Neuronal stem cell (in vitro differentiated cells): ENCODE measurements around the gene SEPTIN12.
"Not testable (repeated sequence)": the region's sequence is repeated elsewhere in the genome, so short reads cannot be mapped to it uniquely, and the experiment has no call there.

Experiments used
- DNase-seq: peaks from one replicate; pipeline ENCODE4 v3.0.0-alpha.2; 2013; ENCODE audit warnings: low spot score
- H2AFZ ChIP-seq: one replicate; pipeline ENCODE4 v1.6.1; 2013; ENCODE audit warnings: mild to moderate bottlenecking, low read length, inconsistent platforms
- H2AK5ac ChIP-seq: 2 replicates; pipeline ENCODE4 v1.6.1; 2013; ENCODE audit warnings: low read depth, mild to moderate bottlenecking, inconsistent platforms, low read length, moderate library complexity, mixed read lengths
- H2BK120ac ChIP-seq: 2 replicates; pipeline ENCODE4 v1.6.1; 2013; ENCODE audit warnings: low read depth, mild to moderate bottlenecking, inconsistent platforms, low read length, moderate library complexity, mixed read lengths
- H2BK12ac ChIP-seq: one replicate; pipeline ENCODE4 v1.6.1; 2013; ENCODE audit warnings: low read length, inconsistent platforms
- H2BK15ac ChIP-seq: 2 replicates; pipeline ENCODE4 v1.6.1; 2013; ENCODE audit warnings: mild to moderate bottlenecking, low read length, inconsistent platforms, mixed read lengths
- H2BK5ac ChIP-seq: one replicate; pipeline ENCODE4 v1.6.1; 2013; ENCODE audit warnings: inconsistent platforms, mild to moderate bottlenecking, low read length, moderate library complexity
- H3K14ac ChIP-seq: one replicate; pipeline ENCODE4 v1.6.1; 2013; ENCODE audit warnings: low read length, inconsistent platforms
- H3K18ac ChIP-seq: 2 replicates; pipeline ENCODE4 v1.6.1; 2013; ENCODE audit warnings: low read length, inconsistent platforms
- H3K23ac ChIP-seq: 2 replicates; pipeline ENCODE4 v1.6.1; 2013; ENCODE audit warnings: low read depth, mild to moderate bottlenecking, mixed read lengths, low read length, inconsistent platforms; ENCODE audit not compliant: poor library complexity
- H3K27ac ChIP-seq: replicated peaks from 3 replicates; pipeline ENCODE4 v1.5.1; 2013; ENCODE audit warnings: low read length, inconsistent platforms
- H3K27me3 ChIP-seq, 3 experiments: 2 replicates each; pipeline ENCODE4 v1.6.1; 2013; ENCODE audit warnings: low read length in 3 of 3, mild to moderate bottlenecking in 2 of 3, inconsistent platforms in 1 of 3, low read depth in 1 of 3, mixed read lengths in 1 of 3, moderate library complexity in 1 of 3; ENCODE audit not compliant: control insufficient read depth in 3 of 3, insufficient read depth in 3 of 3
- H3K36me3 ChIP-seq, 2 donors: replicated peaks in 1 of 2; 2 replicates each; pipeline ENCODE4 v1.6.1; 2013; ENCODE audit warnings: low read length in 2 of 2; ENCODE audit not compliant: control insufficient read depth in 2 of 2, insufficient read depth in 2 of 2
- H3K4ac ChIP-seq: 2 replicates; pipeline ENCODE4 v1.6.1; 2013; ENCODE audit warnings: inconsistent platforms, mild to moderate bottlenecking, low read length, moderate library complexity
- H3K4me1 ChIP-seq, 2 donors: 1 replicate in 1 of 2; 2 replicates in 1 of 2; pipeline ENCODE4 v1.6.1; 2013; ENCODE audit warnings: low read length in 2 of 2, low read depth in 1 of 2; ENCODE audit not compliant: control insufficient read depth in 2 of 2, insufficient read depth in 1 of 2
- H3K4me2 ChIP-seq: one replicate; pipeline ENCODE4 v1.6.1; 2013; ENCODE audit warnings: mild to moderate bottlenecking, low read length, inconsistent platforms; ENCODE audit not compliant: insufficient read depth, poor library complexity, severe bottlenecking
- H3K4me3 ChIP-seq, 2 donors: 2 replicates each; pipeline ENCODE4 v1.5.1; 2013; ENCODE audit warnings: low read length in 2 of 2, mild to moderate bottlenecking in 2 of 2, inconsistent platforms in 1 of 2, moderate library complexity in 1 of 2
- H3K79me1 ChIP-seq: one replicate; pipeline ENCODE4 v1.6.1; 2013; ENCODE audit warnings: low read depth, mild to moderate bottlenecking, inconsistent platforms, low read length, moderate library complexity
- H3K9ac ChIP-seq: one replicate; pipeline ENCODE4 v1.6.1; 2013; ENCODE audit warnings: mild to moderate bottlenecking, low read depth, low read length, inconsistent platforms; ENCODE audit not compliant: poor library complexity
- H3K9me3 ChIP-seq, 2 donors: replicated peaks in 1 of 2; 2 replicates each; pipeline versions ENCODE3 to v1.6.1; 2013; ENCODE audit warnings: low read length in 2 of 2, mild to moderate bottlenecking in 2 of 2, inconsistent platforms in 1 of 2, low read depth in 1 of 2, mixed read lengths in 1 of 2, moderate library complexity in 1 of 2; ENCODE audit not compliant: control insufficient read depth in 2 of 2, insufficient read depth in 1 of 2
- H4K8ac ChIP-seq: one replicate; pipeline ENCODE4 v1.6.1; 2013; ENCODE audit warnings: low read depth, mild to moderate bottlenecking, inconsistent platforms, low read length, moderate library complexity
- H4K91ac ChIP-seq: one replicate; pipeline ENCODE4 v1.6.1; 2013; ENCODE audit warnings: low read length, low read depth, mild to moderate bottlenecking, inconsistent platforms; ENCODE audit not compliant: poor library complexity
- WGBS, 2 donors: extraction: QIAGEN DNeasy Blood & Tissue Kit; methylation state at CpG; one replicate each; pipeline ENCODE4 v1.1.7; 2013; ENCODE audit warnings: missing lambda C conversion rate in 2 of 2, mixed read lengths in 1 of 2; ENCODE audit not compliant: insufficient read length in 2 of 2, insufficient replicate concordance in 1 of 2; ENCODE audit errors: extremely low coverage in 2 of 2; 5-methylcytosine and 5-hydroxymethylcytosine counted together

SEPTIN12 gene

GRCh38 chr16:4743226-4743878 is 44.8 kb downstream of the SEPTIN12 start:
- H2BK120ac ChIP-seq, result no peak overlapping the region
- no peak overlapping the region for H2AFZ ChIP-seq
- no peaks in the 10 kb centered on the region for H3K79me1 ChIP-seq
- H3K14ac ChIP-seq, result no peak overlapping the region
- H3K36me3 ChIP-seq, result no peaks in the 10 kb centered on the region
- no peak overlapping the region for H3K4me2 ChIP-seq
- peak overlapping the region; percentile 25 for H2BK12ac ChIP-seq
- H4K91ac ChIP-seq, result no peak overlapping the region
- no peak overlapping the region for H3K23ac ChIP-seq
- no peak overlapping the region for H3K9ac ChIP-seq
- no peak overlapping the region for H2BK15ac ChIP-seq
- H3K27me3 ChIP-seq, result no peaks in the 10 kb centered on the region
- H3K4me1 ChIP-seq, result peaks cover 0 to 7% of the 10 kb centered on the region in 2 donors
- H2AK5ac ChIP-seq, result peak overlapping the region; percentile 34
- no CpG with 5 or more reads among the region's 14 CpGs for WGBS, 2 donors
- DNase-seq, result no peak
- H3K18ac ChIP-seq, result peak overlapping the region; percentile 19
- no peak overlapping the region for H3K4ac ChIP-seq
- H4K8ac ChIP-seq, result no peak overlapping the region
- H2BK5ac ChIP-seq, result no peak overlapping the region
- no peak overlapping the region for H3K4me3 ChIP-seq
- no peaks in the 10 kb centered on the region for H3K9me3 ChIP-seq
- H3K27ac ChIP-seq, result no peak overlapping the region

- not testable (repeated sequence) for H2BK15ac ChIP-seq, H3K4me3 ChIP-seq, H3K36me3 ChIP-seq, H3K4me2 ChIP-seq, H2BK120ac ChIP-seq, H2AFZ ChIP-seq, DNase-seq, H2AK5ac ChIP-seq, H3K23ac ChIP-seq, H4K8ac ChIP-seq, H3K79me1 ChIP-seq, H4K91ac ChIP-seq, H3K18ac ChIP-seq, H3K27ac ChIP-seq, H3K14ac ChIP-seq, H2BK5ac ChIP-seq, H3K9me3 ChIP-seq, H3K4me1 ChIP-seq, H3K4ac ChIP-seq, H3K27me3 ChIP-seq
- WGBS, 2 donors, result no CpG with 5 or more reads among the region's 5 CpGs
- Histone ChIP-seq H3K9ac (peak overlapping the region; percentile 24), H2BK12ac (peak overlapping the region; percentile 87)
Observed at GRCh38 chr16:4738370-4738769, 49.8 kb downstream of the SEPTIN12 start.

- no peak for DNase-seq
- H3K4ac ChIP-seq, result no peak overlapping the region
- H3K79me1 ChIP-seq, result no peaks in the 10 kb centered on the region
- peak overlapping the region; percentile 23 for H4K8ac ChIP-seq
- no peaks in the 10 kb centered on the region for H3K27me3 ChIP-seq
- no peak overlapping the region for H2BK12ac ChIP-seq
- H3K9me3 ChIP-seq, result no peaks in the 10 kb centered on the region
- peak overlapping the region in 1 of 2 donors; percentile 36 for H3K4me3 ChIP-seq
- H3K4me2 ChIP-seq, result no peak overlapping the region
- H2AFZ ChIP-seq, result no peak overlapping the region
- H4K91ac ChIP-seq, result no peak overlapping the region
- no peak overlapping the region for H2BK5ac ChIP-seq
- H3K9ac ChIP-seq, result no peak overlapping the region
- no peak overlapping the region for H3K23ac ChIP-seq
- no CpG with 5 or more reads among the region's 15 CpGs for WGBS, 2 donors
- H2BK15ac ChIP-seq, result peak overlapping the region; percentile 55
- no peak overlapping the region for H3K14ac ChIP-seq
- H3K18ac ChIP-seq, result no peak overlapping the region
- H2AK5ac ChIP-seq, result peak overlapping the region; percentile 83
- H2BK120ac ChIP-seq, result no peak overlapping the region
- H3K36me3 ChIP-seq, result no peaks in the 10 kb centered on the region
- H3K27ac ChIP-seq, result no peak overlapping the region
- peaks cover 0 to 3% of the 10 kb centered on the region in 2 donors for H3K4me1 ChIP-seq
Observed at GRCh38 chr16:4737545-4737944, 50.6 kb downstream of the SEPTIN12 start.

GRCh38 chr16:4736546-4736945 is 51.6 kb downstream of the SEPTIN12 start:
- Histone ChIP-seq H2BK12ac (no peak overlapping the region), H4K8ac (no peak overlapping the region)
- no CpG with 5 or more reads among the region's 4 CpGs for WGBS, 2 donors

More at GRCh38 chr16:4736546-4736945, 51.6 kb downstream of the SEPTIN12 start:
- no peak overlapping the region for H2BK15ac ChIP-seq
- no peak overlapping the region for H2AK5ac ChIP-seq
- H3K79me1 ChIP-seq, result peaks cover 4% of the 10 kb centered on the region
- H3K9ac ChIP-seq, result peak overlapping the region; percentile 2
- H3K27ac ChIP-seq, result no peak overlapping the region
- H3K9me3 ChIP-seq, result no peaks in the 10 kb centered on the region
- H3K18ac ChIP-seq, result no peak overlapping the region
- DNase-seq, result no peak
- H3K36me3 ChIP-seq, result peaks cover 4 to 5% of the 10 kb centered on the region in 2 donors
- H3K23ac ChIP-seq, result no peak overlapping the region
- H3K4me2 ChIP-seq, result no peak overlapping the region
- no peak overlapping the region for H3K4me3 ChIP-seq
- H3K14ac ChIP-seq, result no peak overlapping the region
- H2BK5ac ChIP-seq, result no peak overlapping the region
- no peak overlapping the region for H2BK120ac ChIP-seq
- peaks cover 0 to 3% of the 10 kb centered on the region in 2 donors for H3K4me1 ChIP-seq
- H3K4ac ChIP-seq, result no peak overlapping the region
- no peak overlapping the region for H4K91ac ChIP-seq
- no peaks in the 10 kb centered on the region for H3K27me3 ChIP-seq
- peak overlapping the region; percentile 13 for H2AFZ ChIP-seq
